HEK293 (cell line): ENCODE data around the gene VWA3A.

Source experiments
- CTCF ChIA-PET: fragments of 350-600 bp; formaldehyde crosslinking; extraction: SDS; loops from one replicate; lab custom pipeline; 2021; ENCODE audit warnings: antibody characterized with exemption; lab: Yijun Ruan, JAX
- POLR2A ChIA-PET: fragments of 300-600 bp; formaldehyde crosslinking; extraction: SDS; loops from one replicate; lab custom pipeline; 2020; ENCODE audit warnings: antibody characterized with exemption, inconsistent platforms; lab: Yijun Ruan, JAX
- H3K27ac ChIP-seq: fragments of 200-500 bp; sonication (Bioruptor generic); 2 replicates; pipeline ENCODE4 v1.5.1; 2014; ENCODE audit warnings: low read depth, low read length, control low read depth, inconsistent platforms; ENCODE audit errors: extremely low read depth
- H3K36me3 ChIP-seq, 2 experiments: fragments of 200-500 bp in 1 of 2; sonication (Bioruptor generic) in 1 of 2; 1 replicate in 1 of 2; 2 replicates in 1 of 2; pipeline ENCODE4 v1.5.1; 2014 to 2017; ENCODE audit warnings: inconsistent platforms in 2 of 2, low read length in 2 of 2; ENCODE audit not compliant: control insufficient read depth in 2 of 2, insufficient read depth in 1 of 2
- H3K4me1 ChIP-seq: fragments of 200-500 bp; sonication (Bioruptor generic); 2 replicates; pipeline ENCODE4 v1.5.1; 2014; ENCODE audit warnings: mild to moderate bottlenecking, low read length, inconsistent platforms; ENCODE audit not compliant: control insufficient read depth, insufficient read depth
- H3K4me3 ChIP-seq: 2 replicates; pipeline ENCODE4 v1.5.1; 2011; ENCODE audit warnings: low read depth, mild to moderate bottlenecking, control low read depth, low read length, moderate library complexity
- H3K9me3 ChIP-seq: fragments of 200-500 bp; sonication (Bioruptor generic); 2 replicates; pipeline ENCODE4 v1.5.1; 2014; ENCODE audit warnings: low read depth, low read length, inconsistent platforms; ENCODE audit not compliant: control insufficient read depth, insufficient read depth
- EGR2 ChIP-seq: fragments of 450-650 bp; formaldehyde crosslinking; IDR thresholded peaks from 2 replicates; pipeline ENCODE4 v1.5.1; 2016; ENCODE audit warnings: low read depth, missing biosample characterization, missing genetic modification characterization
- HOXA7 ChIP-seq: sonication (generic); formaldehyde crosslinking; IDR thresholded peaks from 2 replicates; pipeline ENCODE4 v1.8.1; 2022; ENCODE audit warnings: missing genetic modification reagents, borderline replicate concordance
- KLF1 ChIP-seq: fragments of 450-650 bp; formaldehyde crosslinking; IDR thresholded peaks from 2 replicates; pipeline ENCODE4 v1.5.1; 2016; ENCODE audit warnings: missing biosample characterization, missing genetic modification characterization
- KLF16 ChIP-seq: fragments of 450-650 bp; formaldehyde crosslinking; IDR thresholded peaks from 2 replicates; pipeline ENCODE4 v1.5.1; 2017; ENCODE audit warnings: missing biosample characterization, missing genetic modification characterization
- OSR2 ChIP-seq: fragments of 450-650 bp; formaldehyde crosslinking; IDR thresholded peaks from 2 replicates; pipeline ENCODE4 v1.5.1; 2016; ENCODE audit warnings: missing biosample characterization, missing genetic modification characterization
- SP3 ChIP-seq: fragments of 450-650 bp; formaldehyde crosslinking; IDR thresholded peaks from 2 replicates; pipeline ENCODE4 v1.5.1; 2016; ENCODE audit warnings: missing biosample characterization, missing genetic modification characterization
- SP7 ChIP-seq: fragments of 450-650 bp; formaldehyde crosslinking; IDR thresholded peaks from 2 replicates; pipeline ENCODE4 v1.5.1; 2016; ENCODE audit warnings: missing biosample characterization, missing genetic modification characterization
- TSHZ1 ChIP-seq: fragments of 450-650 bp; formaldehyde crosslinking; IDR thresholded peaks from 2 replicates; pipeline ENCODE4 v1.5.1; 2016; ENCODE audit warnings: missing biosample characterization, missing genetic modification characterization, borderline replicate concordance
- ZBTB10 ChIP-seq: fragments of 450-650 bp; formaldehyde crosslinking; IDR thresholded peaks from 2 replicates; pipeline ENCODE4 v1.5.1; 2016; ENCODE audit warnings: missing biosample characterization, missing genetic modification characterization
- ZBTB20 ChIP-seq: fragments of 450-650 bp; formaldehyde crosslinking; IDR thresholded peaks from 2 replicates; pipeline ENCODE4 v1.5.1; 2016; ENCODE audit warnings: missing biosample characterization, missing genetic modification characterization
- ZFP69B ChIP-seq: fragments of 450-650 bp; formaldehyde crosslinking; IDR thresholded peaks from 2 replicates; pipeline ENCODE4 v1.5.1; 2016; ENCODE audit warnings: missing biosample characterization, missing genetic modification characterization
- ZNF140 ChIP-seq: fragments of 450-650 bp; formaldehyde crosslinking; IDR thresholded peaks from 2 replicates; pipeline ENCODE4 v1.5.1; 2016; ENCODE audit warnings: missing biosample characterization, missing genetic modification characterization
- ZNF146 ChIP-seq: fragments of 450-650 bp; formaldehyde crosslinking; IDR thresholded peaks from 2 replicates; pipeline ENCODE4 v1.5.1; 2016; ENCODE audit warnings: missing biosample characterization, missing genetic modification characterization
- ZNF239 ChIP-seq: fragments of 450-650 bp; formaldehyde crosslinking; IDR thresholded peaks from 2 replicates; pipeline ENCODE4 v1.5.1; 2016; ENCODE audit warnings: missing biosample characterization, missing genetic modification characterization
- ZNF26 ChIP-seq: fragments of 450-650 bp; formaldehyde crosslinking; IDR thresholded peaks from 2 replicates; pipeline ENCODE4 v1.5.1; 2016; ENCODE audit warnings: missing biosample characterization, missing genetic modification characterization
- ZNF311 ChIP-seq: fragments of 450-650 bp; formaldehyde crosslinking; IDR thresholded peaks from 2 replicates; pipeline ENCODE4 v1.5.1; 2017; ENCODE audit warnings: missing biosample characterization, missing genetic modification characterization, borderline replicate concordance
- ZNF335 ChIP-seq: fragments of 450-650 bp; formaldehyde crosslinking; conservative IDR thresholded peaks from 2 replicates; pipeline ENCODE4 v1.5.1; 2016; ENCODE audit warnings: missing biosample characterization, missing genetic modification characterization
- ZNF426 ChIP-seq: fragments of 450-650 bp; formaldehyde crosslinking; IDR thresholded peaks from 2 replicates; pipeline ENCODE4 v1.5.1; 2017; ENCODE audit warnings: missing biosample characterization, missing genetic modification characterization, mild to moderate bottlenecking, inconsistent platforms, moderate library complexity
- ZNF501 ChIP-seq: fragments of 450-650 bp; formaldehyde crosslinking; IDR thresholded peaks from 2 replicates; pipeline ENCODE4 v1.5.1; 2016; ENCODE audit warnings: missing biosample characterization, missing genetic modification characterization
- ZNF529 ChIP-seq: fragments of 450-650 bp; formaldehyde crosslinking; IDR thresholded peaks from 2 replicates; pipeline ENCODE4 v1.5.1; 2017; ENCODE audit warnings: missing genetic modification characterization, missing biosample characterization; ENCODE audit not compliant: insufficient replicate concordance
- ZNF555 ChIP-seq: fragments of 450-650 bp; formaldehyde crosslinking; conservative IDR thresholded peaks from 2 replicates; pipeline ENCODE4 v1.5.1; 2017; ENCODE audit warnings: missing biosample characterization, mild to moderate bottlenecking, missing genetic modification characterization, inconsistent platforms
- ZNF707 ChIP-seq: fragments of 450-650 bp; formaldehyde crosslinking; IDR thresholded peaks from 2 replicates; pipeline ENCODE4 v1.5.1; 2016; ENCODE audit warnings: missing biosample characterization, missing genetic modification characterization
- ZNF776 ChIP-seq: fragments of 450-650 bp; formaldehyde crosslinking; IDR thresholded peaks from 2 replicates; pipeline ENCODE4 v1.5.0; 2017; ENCODE audit warnings: missing biosample characterization, missing genetic modification characterization, borderline replicate concordance
- ZNF777 ChIP-seq: fragments of 450-650 bp; formaldehyde crosslinking; IDR thresholded peaks from 2 replicates; pipeline ENCODE4 v1.5.1; 2017; ENCODE audit warnings: missing biosample characterization, missing genetic modification characterization, borderline replicate concordance
- TF ChIP-seq, protein P1 (sequence below): fragments of 450-650 bp; formaldehyde crosslinking; IDR thresholded peaks from 2 replicates; pipeline ENCODE4 v1.5.1; 2016; ENCODE audit warnings: missing biosample characterization, missing genetic modification characterization

VWA3A gene

DNA sequence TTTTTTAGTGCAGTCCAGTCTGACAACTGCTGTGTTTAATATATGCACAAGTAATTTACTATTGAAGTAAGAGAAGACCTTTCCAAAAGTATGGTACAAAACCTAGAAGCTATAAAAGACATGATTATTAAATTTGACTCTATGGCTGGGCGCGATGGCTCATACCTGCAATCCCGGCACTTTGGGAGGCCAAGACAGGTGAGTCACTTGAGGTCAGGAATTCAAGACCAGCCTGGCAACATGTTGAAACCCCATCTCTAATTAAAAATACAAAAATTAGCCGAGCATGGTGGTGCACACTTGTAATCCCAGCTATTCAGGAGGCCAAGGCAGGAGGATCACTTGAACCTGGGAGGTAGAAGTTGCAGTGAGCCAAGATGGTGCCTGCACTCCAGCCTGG, 41.4 kb upstream of the VWA3A start:
- CTCF ChIA-PET: interaction anchor here (0.6 to 4.0 kb wide), 4 partner anchors 10 to 278 kb away, joined by 3 to 27 read pairs (median 3); no protein-coding TSS in a partner anchor
- no peak for TF ChIP-seq ZBTB20 (tag by site-specific recombination)
- no peak for TF ChIP-seq ZNF529 (tag by site-specific recombination)
- no peak for TF ChIP-seq ZNF426 (tag by site-specific recombination)
- TF ChIP-seq ZNF239 (tag by site-specific recombination): no peak
- no peak for TF ChIP-seq ZNF501 (tag by site-specific recombination)
- no peak for TF ChIP-seq OSR2 (tag by site-specific recombination)

GRCh38 chr16:22052980-22053379, 39.4 kb upstream of the VWA3A start:
- H3K36me3 ChIP-seq: no peaks in the 10 kb centered on the region; a peak in 1 of 3 replicates
- H3K27ac ChIP-seq: no peak overlapping the region
- H3K9me3 ChIP-seq: no peaks in the 10 kb centered on the region
- no peaks in the 10 kb centered on the region for H3K4me1 ChIP-seq
- CTCF ChIA-PET: no interaction called here
- POLR2A ChIA-PET: no interaction called here
- H3K4me3 ChIP-seq: no peak overlapping the region
- TF ChIP-seq EGR2: peak; percentile 42; the same call in 1 of the 2 replicates
- no peak for TF ChIP-seq TSHZ1 (tag by site-specific recombination)
- no peak for TF ChIP-seq ZNF777
- TF ChIP-seq ZFP69B (tag by site-specific recombination): no peak
- 0 out of 2 replicates have a peak, but pooled peaks have one; percentile 24 for TF ChIP-seq KLF1 (tag by site-specific recombination)
- TF ChIP-seq ZBTB10: no peak
- TF ChIP-seq ZNF555 (tag by site-specific recombination): no peak
- no peak for TF ChIP-seq SP3 (tag by site-specific recombination)

More for the DNA sequence above, 41.4 kb upstream of the VWA3A start:
- no peaks in the 10 kb centered on the region for H3K4me1 ChIP-seq
- H3K36me3 ChIP-seq: no peaks in the 10 kb centered on the region; a peak in 1 of 3 replicates
- no peak overlapping the region for H3K27ac ChIP-seq
- POLR2A ChIA-PET: no interaction called here
- H3K4me3 ChIP-seq: no peak overlapping the region
- H3K9me3 ChIP-seq: no peaks in the 10 kb centered on the region

GRCh38 chr16:22053921-22054341, 38.4 kb upstream of the VWA3A start:
- Histone ChIP-seq H3K36me3 (no peaks in the 10 kb centered on the region; a peak in 1 of 3 replicates), H3K27ac (no peak overlapping the region), H3K4me3 (no peak overlapping the region), H3K4me1 (no peaks in the 10 kb centered on the region), H3K9me3 (no peaks in the 10 kb centered on the region)
- ChIA-PET CTCF (no interaction called here), POLR2A (no interaction called here)
- TF ChIP-seq ZNF335 (tag by site-specific recombination): no peak
- TF ChIP-seq ZNF311 (tag by site-specific recombination): no peak
- TF ChIP-seq SP7 (tag by site-specific recombination): no peak
- TF ChIP-seq, protein P1, sequence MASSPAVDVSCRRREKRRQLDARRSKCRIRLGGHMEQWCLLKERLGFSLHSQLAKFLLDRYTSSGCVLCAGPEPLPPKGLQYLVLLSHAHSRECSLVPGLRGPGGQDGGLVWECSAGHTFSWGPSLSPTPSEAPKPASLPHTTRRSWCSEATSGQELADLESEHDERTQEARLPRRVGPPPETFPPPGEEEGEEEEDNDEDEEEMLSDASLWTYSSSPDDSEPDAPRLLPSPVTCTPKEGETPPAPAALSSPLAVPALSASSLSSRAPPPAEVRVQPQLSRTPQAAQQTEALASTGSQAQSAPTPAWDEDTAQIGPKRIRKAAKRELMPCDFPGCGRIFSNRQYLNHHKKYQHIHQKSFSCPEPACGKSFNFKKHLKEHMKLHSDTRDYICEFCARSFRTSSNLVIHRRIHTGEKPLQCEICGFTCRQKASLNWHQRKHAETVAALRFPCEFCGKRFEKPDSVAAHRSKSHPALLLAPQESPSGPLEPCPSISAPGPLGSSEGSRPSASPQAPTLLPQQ (tag by site-specific recombination): no peak
- TF ChIP-seq HOXA7 (CRISPR knock-in tag): no peak
- no peak for TF ChIP-seq ZNF146 (tag by site-specific recombination)
- no peak for TF ChIP-seq ZNF140 (tag by site-specific recombination)
- no peak for TF ChIP-seq KLF16
- no peak for TF ChIP-seq ZNF26 (tag by site-specific recombination)
- no peak for TF ChIP-seq ZNF707
- TF ChIP-seq ZNF776 (tag by site-specific recombination): no peak
